Right lobe of liver (tissue), 6 donors: ENCODE data around the gene GGCX. TPM values are rescaled to one million over a fixed set of nuclear protein-coding genes. Genes with fewer than 3 reads are reported as not detected.

ENCODE experiments used
- ATAC-seq, 4 donors: fragments of 200-7000 bp; cut with Tn5 transposase; one replicate each; pipeline ENCODE4 v1.9.1; 2020; ENCODE audit warnings: mild to moderate bottlenecking in 4 of 4, moderate library complexity in 4 of 4
- DNase-seq, 3 donors: peaks; one replicate each; pipeline ENCODE4 v3.0.0-alpha.2; 2020
- H3K27ac ChIP-seq, 3 donors: fragments of 200-600 bp; one replicate each; pipeline ENCODE4 v1.8.0; 2022
- H3K27me3 ChIP-seq, 2 donors: fragments of 200-600 bp; one replicate each; pipeline ENCODE4 v1.8.0; 2022
- H3K36me3 ChIP-seq, 4 donors: fragments of 200-600 bp; sonication (generic) in 1 of 4; one replicate each; pipeline versions ENCODE4 v1.5.1 to v1.8.0; 2017 to 2022; ENCODE audit warnings: control low read depth in 1 of 4
- H3K4me1 ChIP-seq, 4 donors: fragments of 200-600 bp; sonication (generic) in 1 of 4; one replicate each; pipeline versions ENCODE4 v1.5.1 to v1.8.0; 2017 to 2022; ENCODE audit warnings: control low read depth in 1 of 4
- H3K4me3 ChIP-seq, 3 donors: fragments of 200-600 bp; one replicate each; pipeline ENCODE4 v1.8.0; 2022
- H3K9me3 ChIP-seq, 4 donors: fragments of 200-600 bp; sonication (generic) in 1 of 4; one replicate each; pipeline versions ENCODE4 v1.5.1 to v1.8.0; 2017 to 2022; ENCODE audit warnings: control low read depth in 1 of 4
- POLR2A ChIP-seq: fragments of 450-650 bp; IDR thresholded peaks from one replicate; pipeline ENCODE4 v1.6.1; 2017; ENCODE audit warnings: antibody characterized with exemption, mild to moderate bottlenecking
- WGBS: methylation state at CpG from one replicate; pipeline ENCODE4 v1.1.6; 2018; ENCODE audit warnings: low coverage, low lambda C conversion rate; ENCODE audit not compliant: insufficient coverage; ENCODE audit errors: missing lambda C conversion rate; 5-methylcytosine and 5-hydroxymethylcytosine counted together
- intact Hi-C, 2 donors: fragments of 100-400 bp; cut with DNase I; formaldehyde crosslinking; loops; one replicate each; pipeline versions ENCODE4 v1.11.2 to v1.14.1; 2022
- total RNA-seq, 6 experiments: library from RNA; depleted of rRNA in 2 of 6; stranded (reverse); fragments of >200 nt in 2 of 6; fragmentation: NEBNext Ultra II Directional in 3 of 6; extraction: Animal tissue kit (Norgen Biotek cat#: 25700) in 3 of 6; gene quantifications; one replicate each; pipeline versions ENCODE4 v1.1.0 to v1.2.4, GENCODE V29; 2016 to 2023
- TF ChIP-seq, protein P1 (sequence below), 4 donors: fragments of 200-600 bp in 3 of 4; fragments of 450-650 bp in 1 of 4; IDR thresholded peaks; one replicate each; pipeline versions ENCODE4 v1.5.1 to v1.8.0; 2016 to 2022; ENCODE audit warnings: antibody characterized with exemption in 4 of 4, mild to moderate bottlenecking in 2 of 4
- donor health status: DM: no; HTN: yes; CAD: no.
- donor health status: DM: no; HTN: no; CAD: no.
- donor health status: DM: no; HTN: no; CAD: no.
- donor health status: DM: no; HTN: yes; CAD: no.
- donor health status: DM: no; HTN: yes; CAD: no.

The GGCX gene
- total RNA-seq, 6 experiments from 2014 or later = 89.6 to 238 (median 183) TPM

DNA sequence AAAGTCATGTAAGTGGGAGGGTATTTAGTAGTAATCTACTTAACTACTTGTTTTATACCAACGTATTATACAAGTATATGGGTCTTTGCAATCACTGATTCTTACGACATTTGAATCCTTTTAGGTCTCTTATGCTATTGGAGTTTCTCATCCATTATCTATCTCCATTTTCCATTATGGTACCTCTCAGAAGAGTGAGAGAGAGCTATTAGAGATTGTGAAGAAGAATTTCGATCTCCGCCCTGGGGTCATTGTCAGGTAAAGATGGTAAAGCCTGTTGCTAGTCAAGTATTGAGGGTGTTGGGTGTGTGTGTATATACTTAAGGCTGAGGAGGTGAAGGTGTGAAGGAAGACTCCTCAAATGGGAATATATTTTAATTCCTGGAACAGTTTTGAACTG, 18.5 kb downstream of the GGCX start:
- WGBS = 77% methylated on average over 4 of the region's 4 CpGs
- Histone ChIP-seq H3K9me3 (no peaks in the 10 kb centered on the region), H3K36me3 (peaks cover 15 to 59% (median 36%) of the 10 kb centered on the region in 4 donors), H3K4me1 (peaks cover 0 to 26% (median 8%) of the 10 kb centered on the region in 4 donors), H3K27me3 (no peaks in the 10 kb centered on the region), H3K27ac (no peak overlapping the region), H3K4me3 (no peak overlapping the region)
- no peak for DNase-seq
- TF ChIP-seq, protein P1, sequence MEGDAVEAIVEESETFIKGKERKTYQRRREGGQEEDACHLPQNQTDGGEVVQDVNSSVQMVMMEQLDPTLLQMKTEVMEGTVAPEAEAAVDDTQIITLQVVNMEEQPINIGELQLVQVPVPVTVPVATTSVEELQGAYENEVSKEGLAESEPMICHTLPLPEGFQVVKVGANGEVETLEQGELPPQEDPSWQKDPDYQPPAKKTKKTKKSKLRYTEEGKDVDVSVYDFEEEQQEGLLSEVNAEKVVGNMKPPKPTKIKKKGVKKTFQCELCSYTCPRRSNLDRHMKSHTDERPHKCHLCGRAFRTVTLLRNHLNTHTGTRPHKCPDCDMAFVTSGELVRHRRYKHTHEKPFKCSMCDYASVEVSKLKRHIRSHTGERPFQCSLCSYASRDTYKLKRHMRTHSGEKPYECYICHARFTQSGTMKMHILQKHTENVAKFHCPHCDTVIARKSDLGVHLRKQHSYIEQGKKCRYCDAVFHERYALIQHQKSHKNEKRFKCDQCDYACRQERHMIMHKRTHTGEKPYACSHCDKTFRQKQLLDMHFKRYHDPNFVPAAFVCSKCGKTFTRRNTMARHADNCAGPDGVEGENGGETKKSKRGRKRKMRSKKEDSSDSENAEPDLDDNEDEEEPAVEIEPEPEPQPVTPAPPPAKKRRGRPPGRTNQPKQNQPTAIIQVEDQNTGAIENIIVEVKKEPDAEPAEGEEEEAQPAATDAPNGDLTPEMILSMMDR (IDR thresholded peaks at IDR 0.05) = no peak
- no peak for TF ChIP-seq POLR2A
- no peak for ATAC-seq
- intact Hi-C loops = no loop called here

GRCh38 chr2:85541753-85542457, 19.4 kb downstream of the GGCX start:
- no peak overlapping the region for H3K27ac ChIP-seq
- peaks cover 15 to 57% (median 36%) of the 10 kb centered on the region in 4 donors for H3K36me3 ChIP-seq
- H3K4me3 ChIP-seq = peak overlapping the region in 1 of 3 donors; percentile 99
- ATAC-seq (no peak), DNase-seq (no peak)
- peaks cover 0 to 30% (median 12%) of the 10 kb centered on the region in 4 donors for H3K4me1 ChIP-seq
- H3K9me3 ChIP-seq = no peaks in the 10 kb centered on the region
- H3K27me3 ChIP-seq = no peaks in the 10 kb centered on the region
- intact Hi-C loops = no loop called here
- TF ChIP-seq, protein P1 (IDR thresholded peaks at IDR 0.05) = no peak
- TF ChIP-seq POLR2A = no peak
- 53% methylated on average over 5 of the region's 5 CpGs for WGBS

GRCh38 chr2:85541262-85541661, 20.0 kb downstream of the GGCX start:
- intact Hi-C loops = no loop called here
- Histone ChIP-seq H3K27ac (peak overlapping the region in 2 of 3 donors; percentile 98 to 99), H3K36me3 (peaks cover 15 to 57% (median 36%) of the 10 kb centered on the region in 4 donors)

DNA sequence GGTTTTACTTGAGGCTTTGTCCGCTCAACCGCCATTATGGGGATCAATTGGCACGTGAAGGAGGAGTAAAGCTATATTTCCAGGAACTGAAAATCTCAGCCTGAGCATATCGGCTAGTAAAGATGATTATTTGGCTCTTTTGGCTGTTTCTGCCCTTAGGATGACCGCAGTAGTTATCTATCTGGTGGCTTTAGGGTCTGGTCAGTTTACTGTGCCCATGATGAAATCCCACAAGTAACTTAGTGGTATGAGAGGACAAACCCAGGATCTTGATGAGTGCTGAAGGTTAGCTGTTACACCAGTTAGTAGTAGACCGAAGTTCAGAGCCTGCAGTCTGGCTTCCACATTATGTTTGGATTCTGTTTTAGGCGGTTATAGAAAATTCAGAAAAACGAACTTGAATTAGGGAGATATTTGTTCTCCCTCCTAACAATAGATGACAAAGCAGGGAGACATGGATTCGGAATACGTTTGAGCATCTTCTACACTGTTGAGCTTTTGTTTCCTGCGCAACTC, 21.1 kb downstream of the GGCX start:
- H3K4me1 ChIP-seq = peaks cover 0 to 30% (median 13%) of the 10 kb centered on the region in 4 donors
- intact Hi-C loops = no loop called here
- no peaks in the 10 kb centered on the region for H3K27me3 ChIP-seq
- H3K27ac ChIP-seq = peak overlapping the region; percentile 98 to 99 (median 98)
- H3K36me3 ChIP-seq = peaks cover 15 to 47% (median 32%) of the 10 kb centered on the region in 4 donors
- no peak for DNase-seq
- no peak for TF ChIP-seq POLR2A
- TF ChIP-seq, protein P1 (IDR thresholded peaks at IDR 0.05) = no peak
- peak overlapping the region; percentile 94 to 100 (median 99) for H3K4me3 ChIP-seq
- WGBS = 1% methylated on average over 11 of the region's 11 CpGs
- no peak for ATAC-seq
- no peaks in the 10 kb centered on the region for H3K9me3 ChIP-seq

More at GRCh38 chr2:85541262-85541661, 20.0 kb downstream of the GGCX start:
- peak overlapping the region; percentile 94 to 100 (median 99) for H3K4me3 ChIP-seq
- ATAC-seq = no peak
- peaks cover 0 to 30% (median 13%) of the 10 kb centered on the region in 4 donors for H3K4me1 ChIP-seq
- WGBS = 22% methylated on average over 4 of the region's 4 CpGs
- no peak for DNase-seq
- no peaks in the 10 kb centered on the region for H3K9me3 ChIP-seq
- no peaks in the 10 kb centered on the region for H3K27me3 ChIP-seq
- TF ChIP-seq POLR2A = no peak
- TF ChIP-seq, protein P1 (IDR thresholded peaks at IDR 0.05) = no peak
